CD4-positive, alpha-beta T cell treated with Interleukin-2 at 100 ng/mL for 4 hours (primary cell): Measurements from ENCODE around the gene MAGEA11.
"Not testable (repeated sequence)": the region's sequence is repeated elsewhere in the genome, so short reads cannot be mapped to it uniquely, and the experiment has no call there.

Experiments
- DNase-seq: peaks from one replicate; pipeline ENCODE4 v3.0.0-alpha.2; 2020; ENCODE audit warnings: low spot score

The MAGEA11 gene, protein sequence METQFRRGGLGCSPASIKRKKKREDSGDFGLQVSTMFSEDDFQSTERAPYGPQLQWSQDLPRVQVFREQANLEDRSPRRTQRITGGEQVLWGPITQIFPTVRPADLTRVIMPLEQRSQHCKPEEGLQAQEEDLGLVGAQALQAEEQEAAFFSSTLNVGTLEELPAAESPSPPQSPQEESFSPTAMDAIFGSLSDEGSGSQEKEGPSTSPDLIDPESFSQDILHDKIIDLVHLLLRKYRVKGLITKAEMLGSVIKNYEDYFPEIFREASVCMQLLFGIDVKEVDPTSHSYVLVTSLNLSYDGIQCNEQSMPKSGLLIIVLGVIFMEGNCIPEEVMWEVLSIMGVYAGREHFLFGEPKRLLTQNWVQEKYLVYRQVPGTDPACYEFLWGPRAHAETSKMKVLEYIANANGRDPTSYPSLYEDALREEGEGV

DNA sequence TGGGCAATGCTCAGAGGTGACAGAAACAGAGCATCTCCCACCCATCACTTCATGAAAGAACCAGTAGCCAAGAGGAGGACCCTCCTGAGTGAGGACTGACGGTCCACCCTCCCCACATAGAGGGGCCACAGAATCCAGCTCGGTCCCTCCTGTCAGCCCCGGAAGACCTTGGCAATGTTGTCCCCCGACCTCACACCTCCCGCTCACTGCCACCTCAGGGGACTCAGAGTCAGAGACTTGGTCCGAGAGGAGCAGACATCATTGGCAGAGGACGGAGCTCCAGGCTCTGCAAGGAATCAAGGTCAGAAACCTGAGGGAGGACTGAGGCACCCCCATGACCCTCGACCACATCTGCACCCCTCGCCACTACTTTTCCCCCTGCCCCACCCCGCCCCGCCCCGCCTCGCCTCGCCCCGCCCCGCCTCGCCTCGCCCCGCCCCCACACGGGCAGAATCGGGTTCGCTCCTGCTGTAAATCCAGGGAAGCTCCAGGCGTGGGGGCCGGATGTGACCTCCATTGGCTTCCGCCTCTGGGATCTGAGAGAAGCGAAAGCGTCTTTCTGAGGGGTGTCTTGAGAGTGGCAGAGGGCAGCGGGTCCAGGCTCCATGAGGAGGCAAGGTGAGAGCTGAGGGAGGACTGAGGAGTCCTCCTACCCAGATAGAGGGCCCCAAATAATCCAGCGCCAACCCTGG is at the start of gene MAGEA11:
Gene MAGEA11 (plus strand): TSS at position 516 of the 692 bp plus-strand sequence. CDS start 1,100 bp downstream, outside the sequence.
- no peak for DNase-seq

DNA sequence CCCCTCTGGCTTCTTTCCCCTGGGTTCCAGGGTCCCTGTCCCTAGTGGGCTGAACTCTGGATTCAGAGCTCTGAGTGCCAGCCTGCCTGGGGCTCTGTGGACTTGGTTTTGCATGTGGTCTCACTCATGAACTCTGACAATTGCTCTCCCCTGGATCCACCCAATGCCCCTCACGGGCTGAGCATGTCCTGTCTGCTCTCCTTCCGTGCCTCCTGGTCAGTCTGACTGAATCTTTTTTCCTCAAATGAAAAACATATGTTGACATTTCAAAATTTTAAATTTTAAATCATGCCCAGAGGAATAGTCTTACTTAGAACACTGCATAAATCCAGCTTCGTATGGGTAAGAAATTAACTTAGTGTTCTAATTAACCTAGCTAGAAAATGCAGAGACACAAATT is 36.8 kb upstream of the MAGEA11 start:
- DNase-seq: not testable (repeated sequence)

DNA sequence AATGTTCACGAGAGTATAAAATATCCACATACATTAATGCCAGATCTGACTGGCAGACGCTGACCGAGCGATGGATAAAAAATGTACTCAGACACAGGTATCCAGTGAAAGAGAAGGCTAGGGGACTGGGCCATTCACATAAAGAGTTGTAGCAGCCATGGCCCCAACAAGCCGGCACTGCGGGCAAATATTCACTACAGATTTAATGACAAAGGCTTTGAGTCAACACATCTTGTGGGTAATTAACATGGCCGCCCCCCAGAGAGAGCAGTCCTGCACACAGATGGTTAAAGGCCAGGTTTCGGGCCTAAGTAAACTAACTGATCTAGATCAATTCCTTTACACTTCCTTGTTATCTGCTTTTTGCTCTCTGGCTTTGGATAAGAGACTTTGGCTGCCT is 36.3 kb upstream of the MAGEA11 start:
- DNase-seq: not testable (repeated sequence)

DNA sequence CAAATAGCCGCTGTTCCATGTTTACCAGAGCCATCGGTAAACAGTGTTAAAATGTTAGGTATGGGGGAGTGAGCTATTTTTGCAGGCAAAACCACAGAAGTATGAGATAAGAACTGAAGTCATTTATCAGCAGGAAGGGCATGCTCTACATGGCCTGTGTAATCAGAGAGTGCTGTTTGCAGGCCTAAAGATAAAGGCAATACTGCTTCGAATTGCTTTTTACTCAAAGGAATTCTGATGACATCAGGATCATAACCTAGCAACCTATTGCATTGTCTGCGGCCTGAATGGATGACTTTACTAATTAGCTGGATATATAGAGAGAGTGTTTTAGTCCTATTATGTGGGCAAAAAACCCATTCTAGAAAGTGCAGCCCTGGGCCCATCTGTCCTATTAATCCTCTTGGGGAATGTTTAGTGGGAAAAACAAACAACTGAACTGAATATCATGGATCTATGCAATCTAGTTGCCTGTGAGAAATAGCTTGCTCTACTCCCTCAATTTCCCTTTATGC is 32.6 kb upstream of the MAGEA11 start:
- not testable (repeated sequence) for DNase-seq

DNA sequence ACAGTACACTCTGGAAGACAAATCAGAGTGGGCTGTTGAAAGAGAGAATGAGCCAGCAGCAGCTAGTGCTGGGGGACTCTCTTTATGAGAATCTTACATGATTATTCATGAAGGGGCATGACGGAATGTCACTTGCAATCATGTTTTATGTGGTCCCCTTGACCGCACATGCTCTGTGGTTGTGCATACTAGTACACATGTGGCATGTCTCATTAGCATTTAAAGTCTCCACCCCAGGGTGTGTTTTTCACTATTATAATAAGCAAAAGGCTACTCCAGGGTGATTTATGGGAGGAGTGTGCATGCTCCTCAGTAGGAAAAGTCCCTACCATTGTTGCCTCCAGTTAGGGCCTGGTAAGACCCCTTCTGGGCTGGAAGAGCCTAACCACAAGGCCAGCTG is 30.7 kb upstream of the MAGEA11 start:
- DNase-seq: no peak

DNA sequence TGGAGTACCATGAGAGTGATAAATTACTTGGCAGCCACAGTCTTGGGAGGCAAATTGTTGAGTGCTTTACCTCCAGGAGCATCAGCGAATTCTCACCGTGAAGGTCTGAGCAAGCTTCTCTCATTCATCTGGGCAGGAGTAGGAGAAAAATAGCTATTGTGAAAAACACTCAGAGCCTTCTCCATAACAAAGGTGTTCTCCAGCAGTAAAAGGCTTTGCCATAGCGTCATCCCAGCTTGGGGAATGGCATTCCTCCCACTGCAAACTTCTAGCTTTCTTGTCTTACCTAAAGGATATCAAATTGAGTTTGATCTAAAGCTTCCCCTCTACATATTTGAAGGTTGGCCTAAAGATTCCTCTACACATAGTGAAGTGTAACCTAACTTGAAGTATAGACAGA is 29.8 kb upstream of the MAGEA11 start:
- no peak for DNase-seq

DNA sequence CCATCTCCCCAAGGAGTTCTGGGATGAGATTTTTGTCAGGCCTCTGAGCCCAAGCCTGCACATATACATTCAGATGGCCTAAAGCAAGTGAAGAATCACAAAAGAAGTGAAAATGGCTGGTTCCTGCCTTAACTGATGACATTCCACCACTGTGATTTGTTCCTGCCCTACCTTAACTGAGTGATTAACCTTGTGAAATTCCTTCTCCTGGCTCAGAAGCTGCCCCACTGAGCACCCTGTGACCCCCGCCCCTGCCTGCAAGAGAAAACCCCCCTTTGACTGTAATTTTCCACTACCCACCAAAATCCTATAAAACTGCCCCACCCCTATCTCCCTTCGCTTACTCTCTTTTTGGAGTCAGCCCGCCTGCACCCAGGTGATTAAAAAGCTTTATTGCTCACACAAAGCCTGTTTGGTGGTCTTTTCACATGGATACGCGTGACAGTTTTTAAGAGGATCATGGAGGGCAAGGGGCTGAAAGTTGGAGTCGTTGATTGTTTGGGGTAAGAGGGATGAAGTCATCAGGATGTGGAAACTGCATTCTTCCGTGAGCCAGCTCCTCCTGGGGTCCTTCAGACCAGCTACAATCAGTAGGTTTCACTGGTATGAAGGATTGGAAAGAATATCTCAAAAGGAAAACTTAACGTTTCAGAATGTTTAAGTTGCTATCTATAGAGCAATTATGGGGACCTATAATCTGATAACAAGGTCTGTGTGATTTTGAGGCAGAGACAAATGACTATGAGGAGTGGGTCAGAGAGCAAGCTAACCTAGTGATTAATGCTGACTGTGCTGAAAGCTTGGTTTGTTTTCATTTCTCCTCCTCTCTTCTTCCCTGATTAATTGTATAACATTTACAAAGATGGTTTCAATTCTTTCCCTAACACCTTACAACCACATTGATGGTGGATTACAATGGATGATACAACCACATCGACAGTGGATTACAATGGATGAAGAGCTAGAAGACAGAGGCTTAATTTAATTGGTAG is 28.6 kb upstream of the MAGEA11 start:
- no peak for DNase-seq

DNA sequence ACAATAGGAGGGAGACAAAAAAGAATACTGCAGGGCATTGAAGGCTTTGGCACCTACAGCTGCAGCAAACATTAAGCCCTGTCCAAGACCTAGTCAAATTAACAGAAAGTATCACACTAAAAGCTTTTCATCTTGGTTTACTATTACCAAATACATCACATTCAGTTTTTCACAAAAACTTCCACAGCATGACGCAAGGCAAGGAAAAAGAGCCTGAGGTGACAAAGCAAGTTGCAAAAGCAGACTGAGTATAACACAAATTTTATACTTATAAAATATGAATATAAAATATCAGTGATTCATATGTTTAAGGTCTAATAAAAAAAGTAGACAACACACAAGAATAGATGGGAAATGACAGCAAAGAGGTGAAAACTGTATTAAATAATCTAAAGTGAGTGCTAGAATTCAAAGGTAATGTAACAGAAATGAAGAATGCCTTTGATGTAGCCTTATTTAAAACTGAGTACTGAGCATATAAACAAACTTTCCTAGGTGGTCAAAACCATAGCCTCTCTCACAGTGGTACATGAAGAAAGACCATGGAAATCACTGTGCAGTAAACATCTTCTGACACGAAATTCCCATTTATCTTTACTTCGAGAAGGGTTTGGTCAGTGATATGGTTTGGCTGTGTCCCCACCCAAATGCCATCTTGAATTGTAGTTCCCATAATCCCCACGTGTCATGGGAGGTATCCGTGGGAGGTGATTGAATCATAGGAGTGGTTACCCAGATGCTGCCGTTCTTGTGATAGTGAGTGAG is 27.7 kb upstream of the MAGEA11 start:
- DNase-seq: no peak

DNA sequence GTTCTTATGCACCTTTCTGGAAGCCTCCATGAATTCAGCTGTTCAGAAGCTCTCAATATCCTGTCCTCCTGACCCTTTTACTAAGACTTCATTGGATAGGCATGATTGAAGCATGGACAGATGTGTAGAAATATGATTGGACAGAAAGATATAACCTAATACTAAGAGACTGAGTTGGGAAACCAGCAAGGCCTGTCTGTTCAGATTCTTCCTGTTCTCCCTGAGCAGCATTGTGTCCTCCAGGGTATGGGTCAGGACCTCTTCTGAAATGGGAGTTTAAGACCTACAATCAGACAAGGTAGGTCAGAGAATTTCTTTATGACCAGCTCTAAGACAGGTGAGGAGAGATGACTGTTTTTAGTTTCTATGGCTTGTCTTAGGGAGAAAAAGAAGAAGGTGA is 23.9 kb upstream of the MAGEA11 start:
- no peak for DNase-seq

DNA sequence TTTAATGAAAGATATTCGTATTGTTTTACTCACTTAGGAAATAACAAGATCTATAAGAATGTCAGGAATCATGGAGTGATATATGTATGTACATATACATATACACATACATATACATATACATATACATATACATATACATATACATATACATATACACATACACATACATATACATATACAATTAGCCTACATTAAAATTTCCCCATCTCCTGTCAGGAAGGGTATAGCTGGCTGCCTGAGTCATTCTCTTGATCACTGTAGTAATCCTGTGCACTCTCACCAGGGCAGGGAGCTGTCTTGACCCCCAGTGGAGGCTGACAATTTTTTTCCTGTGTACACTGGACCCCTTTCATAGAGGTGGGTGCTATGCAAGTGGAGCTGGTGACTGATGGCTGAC is 23.3 kb upstream of the MAGEA11 start:
- no peak for DNase-seq

DNA sequence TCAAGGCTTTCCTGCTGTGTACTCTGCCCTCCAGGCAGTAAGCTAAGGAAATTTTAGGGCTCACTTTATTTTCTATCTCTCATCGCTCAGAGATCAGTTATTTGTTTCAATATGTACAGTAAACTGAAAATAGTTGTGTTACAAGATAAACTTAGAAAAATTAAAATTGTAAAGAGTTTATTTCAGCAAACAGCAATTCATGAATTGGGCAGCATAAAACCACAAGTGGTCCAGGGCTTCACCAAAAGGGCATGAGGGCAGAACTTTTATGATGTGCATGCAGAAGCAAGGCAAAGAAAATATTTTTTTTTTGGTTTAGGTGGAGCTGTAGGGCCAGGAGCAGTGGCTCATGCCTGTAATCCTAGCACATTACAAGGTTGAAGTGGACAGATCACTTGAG is 20.1 kb upstream of the MAGEA11 start:
- no peak for DNase-seq

DNA sequence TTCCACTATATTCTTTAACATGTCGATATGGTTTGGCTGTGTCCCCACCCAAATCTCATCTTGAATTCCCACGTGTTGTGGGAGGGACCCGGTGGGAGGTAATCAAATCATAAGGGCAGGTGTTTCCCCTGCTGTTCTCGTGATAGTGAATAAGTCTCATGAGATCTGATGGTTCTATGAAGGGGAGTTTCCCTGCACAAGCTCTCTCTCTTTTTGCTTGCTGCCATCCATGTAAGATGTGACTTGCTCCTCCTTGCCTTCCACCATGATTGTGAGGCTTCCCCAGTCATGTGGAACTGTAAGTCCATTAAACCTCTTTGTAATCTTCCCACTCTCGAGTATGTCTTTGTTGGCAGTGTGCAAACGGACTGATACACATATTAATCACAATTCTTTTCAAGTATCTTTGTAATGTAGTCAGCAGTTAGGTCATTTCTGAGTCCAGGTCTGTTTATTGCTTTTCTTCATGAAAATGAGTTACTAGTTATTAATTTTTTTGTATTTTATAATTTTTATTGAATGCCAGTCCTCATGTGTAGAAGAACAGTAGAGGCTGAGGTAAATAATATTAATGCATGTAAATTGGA is 19.1 kb upstream of the MAGEA11 start:
- DNase-seq: not testable (repeated sequence)

DNA sequence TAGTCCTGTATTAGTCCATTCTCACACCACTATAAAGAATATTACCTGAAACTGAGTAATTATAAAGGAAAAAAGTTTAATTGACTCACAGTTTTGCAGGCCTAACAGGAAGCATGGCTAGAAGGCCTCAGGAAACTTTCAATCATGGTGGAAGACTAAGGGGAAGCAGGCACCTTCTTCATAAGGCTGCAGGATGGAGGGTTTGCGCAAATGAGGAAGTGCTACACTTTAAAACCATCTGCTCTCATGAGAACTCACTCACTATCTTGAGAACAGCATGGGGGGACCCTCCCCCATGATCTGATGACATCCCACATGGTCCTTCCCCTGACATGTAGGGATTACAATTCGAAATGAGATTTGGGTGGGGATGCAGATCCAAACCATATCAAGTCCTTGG is 12.1 kb upstream of the MAGEA11 start:
- no peak for DNase-seq

DNA sequence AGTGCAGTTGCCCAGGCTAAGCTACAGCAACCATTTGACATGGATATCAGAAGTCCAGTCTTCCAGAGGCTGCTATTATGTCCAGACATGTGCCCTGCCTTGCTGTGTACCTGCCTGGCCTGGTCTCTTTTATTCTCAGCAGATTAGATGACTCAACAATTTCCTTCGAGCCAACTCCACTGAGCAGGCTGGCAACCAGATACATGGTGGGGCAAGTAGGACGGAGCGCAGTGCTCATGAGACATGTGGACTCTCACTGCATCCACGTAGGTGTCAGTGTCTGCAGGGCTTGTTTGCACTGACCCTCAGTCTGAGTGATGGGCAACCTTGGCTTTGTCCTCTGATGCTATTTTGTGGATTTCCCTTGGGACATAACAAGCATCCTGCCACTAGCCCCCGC is 7.2 kb upstream of the MAGEA11 start:
- DNase-seq: no peak

DNA sequence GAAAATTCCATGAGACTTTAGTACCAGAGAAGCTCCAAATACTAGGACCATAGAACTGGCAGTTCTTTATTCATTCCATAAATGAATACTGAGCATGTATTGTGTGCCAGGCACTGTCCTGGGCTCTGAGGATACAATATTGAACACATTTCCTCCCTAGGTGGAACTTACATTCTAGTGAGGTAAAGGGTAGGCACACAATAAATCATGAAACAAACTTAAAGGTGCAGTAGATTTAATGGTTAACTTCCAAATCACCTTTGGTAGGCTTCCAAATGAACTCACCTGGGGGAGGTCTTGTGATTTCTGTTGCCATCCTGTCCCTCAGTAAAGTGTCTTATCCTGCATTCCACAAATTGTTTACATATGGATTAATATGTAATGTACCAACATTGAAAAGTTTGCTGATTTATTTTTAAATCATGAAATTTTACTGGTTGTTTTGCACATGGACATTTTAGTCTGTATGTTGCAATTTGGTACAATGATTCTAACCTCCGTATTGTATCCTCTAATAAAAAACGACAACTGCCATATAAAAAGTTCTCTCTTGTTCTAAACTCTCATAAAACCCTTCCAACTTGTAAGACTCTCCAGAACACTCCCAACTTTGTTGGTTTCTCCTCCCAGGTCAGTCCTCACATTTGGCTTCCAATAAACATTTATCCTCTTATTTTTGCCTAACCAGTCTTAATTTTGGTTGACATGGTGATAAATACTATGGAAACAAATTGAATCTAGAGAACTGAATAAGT is 4.5 kb upstream of the MAGEA11 start:
- no peak for DNase-seq

DNA sequence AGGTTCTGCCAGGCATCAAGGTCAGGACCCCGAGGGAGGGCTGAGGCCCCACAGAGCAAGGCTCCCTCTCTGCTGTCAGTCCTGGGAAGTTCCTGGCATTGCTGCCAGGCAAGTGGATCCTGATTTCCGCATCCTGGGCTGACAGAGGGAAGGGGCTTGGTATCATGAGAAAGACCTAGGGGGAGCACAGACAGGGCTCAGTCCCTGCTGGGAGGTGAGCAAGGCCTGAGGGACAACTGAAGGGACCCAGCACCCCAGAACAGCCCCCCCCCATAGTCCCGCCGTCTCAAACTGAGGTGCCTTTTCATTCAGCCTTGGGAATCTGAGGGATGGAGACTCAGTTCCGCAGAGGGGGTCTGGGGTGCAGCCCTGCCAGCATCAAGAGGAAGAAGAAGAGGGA is 971 bp downstream of the MAGEA11 start:
- no peak for DNase-seq

DNA sequence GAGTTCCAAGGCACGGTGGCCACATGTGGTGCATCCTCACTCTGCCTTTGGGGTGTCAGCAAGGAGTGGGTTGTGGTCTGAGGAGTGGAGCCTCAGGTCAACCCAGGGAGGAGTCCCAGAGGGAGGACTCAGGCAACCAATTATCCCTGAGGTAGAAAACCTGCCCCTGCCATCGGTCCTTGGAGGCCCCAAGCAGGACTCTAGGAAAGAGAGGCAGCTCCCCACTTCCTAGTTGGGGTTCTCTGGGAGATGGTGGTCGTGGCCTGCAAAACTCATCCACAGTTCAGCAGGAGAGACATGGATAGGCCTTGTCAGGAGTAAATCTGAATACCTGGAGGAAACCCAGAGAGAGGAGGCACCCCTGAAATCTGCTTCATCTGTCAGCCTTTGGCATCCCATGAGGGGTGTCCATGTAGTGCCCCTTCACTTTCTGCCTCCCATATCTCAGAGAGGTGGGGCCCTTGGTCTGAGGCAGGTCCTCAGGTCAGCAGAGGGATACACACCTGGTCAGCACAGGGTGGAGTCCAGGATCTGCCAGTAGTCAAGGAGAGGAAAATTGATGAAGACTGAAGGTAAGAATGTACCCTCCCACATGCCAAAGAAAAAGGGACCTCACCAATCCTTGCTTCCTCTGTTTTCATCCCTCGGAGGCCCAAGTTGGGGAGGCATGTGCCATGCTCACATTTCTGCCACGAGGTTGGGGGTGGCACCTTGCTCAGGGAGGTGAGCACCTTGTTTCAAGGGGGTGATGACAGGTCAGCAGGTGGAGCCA is 1.6 kb downstream of the MAGEA11 start:
- DNase-seq: no peak

DNA sequence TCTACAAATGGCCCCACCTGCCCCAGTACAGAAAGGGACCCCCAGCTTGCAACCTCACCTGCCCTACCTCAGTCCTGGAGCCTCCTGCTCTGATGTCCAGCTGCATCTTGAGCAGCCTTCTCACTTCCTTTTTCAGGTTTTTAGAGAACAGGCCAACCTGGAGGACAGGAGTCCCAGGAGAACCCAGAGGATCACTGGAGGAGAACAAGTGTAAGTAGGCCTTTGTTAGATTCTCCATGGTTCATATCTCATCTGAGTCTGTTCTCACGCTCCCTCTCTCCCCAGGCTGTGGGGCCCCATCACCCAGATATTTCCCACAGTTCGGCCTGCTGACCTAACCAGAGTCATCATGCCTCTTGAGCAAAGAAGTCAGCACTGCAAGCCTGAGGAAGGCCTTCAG is 3.6 kb downstream of the MAGEA11 start:
- DNase-seq: no peak

DNA sequence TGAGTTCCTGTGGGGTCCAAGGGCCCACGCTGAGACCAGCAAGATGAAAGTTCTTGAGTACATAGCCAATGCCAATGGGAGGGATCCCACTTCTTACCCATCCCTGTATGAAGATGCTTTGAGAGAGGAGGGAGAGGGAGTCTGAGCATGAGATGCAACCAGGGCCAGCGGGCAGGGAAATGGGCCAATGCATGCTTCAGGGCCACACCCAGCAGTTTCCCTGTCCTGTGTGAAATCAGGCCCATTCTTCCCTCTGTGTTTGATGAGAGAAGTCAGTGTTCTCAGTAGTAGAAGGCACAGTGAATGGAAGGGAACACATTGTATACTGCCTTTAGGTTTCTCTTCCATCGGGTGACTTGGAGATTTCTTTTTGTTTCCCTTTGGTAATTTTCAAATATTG is 4.8 kb downstream of the MAGEA11 start:
- no peak for DNase-seq
